Measurements from ENCODE around the gene RSRC1.
"Not testable (repeated sequence)": the region's sequence is repeated elsewhere in the genome, so short reads cannot be mapped to it uniquely, and the experiment has no call there.

RSRC1 gene

GRCh38 chr3:158333736-158334135, 223.8 kb downstream of the RSRC1 start:
- no peak overlapping the region for H4K8ac ChIP-seq (ENCODE audit: low read length)
- H2BK120ac ChIP-seq (ENCODE audit: low read depth, low read length), result no peak overlapping the region
- DNase-seq, result no peak
- no peak overlapping the region for H4K91ac ChIP-seq (ENCODE audit: low read length)
- H3K4me1 ChIP-seq (ENCODE audit: control insufficient read depth, insufficient read depth, low read depth, low read length), result peaks cover 2% of the 10 kb centered on the region
- no peak overlapping the region for H3K9ac ChIP-seq (ENCODE audit: low read length)
- H3K4me2 ChIP-seq (ENCODE audit: low read length, poor library complexity, severe bottlenecking), result no peak overlapping the region
- H2BK12ac ChIP-seq (ENCODE audit: low read length in 2 of 2), result no peak overlapping the region
- H3K79me1 ChIP-seq (replicated peaks; ENCODE audit: low read length, poor library complexity, severe bottlenecking), result no peaks in the 10 kb centered on the region
- H2AK5ac ChIP-seq (ENCODE audit: low read length, severe bottlenecking), result no peak overlapping the region
- no peak overlapping the region for H2BK15ac ChIP-seq (ENCODE audit: low read depth, poor library complexity, severe bottlenecking)
- WGBS, result 89% methylated on average over 1 of the region's 1 CpG
- H3K9me3 ChIP-seq (ENCODE audit: control insufficient read depth, low read length), result no peaks in the 10 kb centered on the region
- no peak overlapping the region for H3K4ac ChIP-seq (ENCODE audit: low read depth in 1 of 2, low read length in 2 of 2)
- H3K27me3 ChIP-seq (ENCODE audit: control insufficient read depth in 1 of 2, insufficient read depth in 1 of 2, low read length in 2 of 2), result no peaks in the 10 kb centered on the region
- H2BK5ac ChIP-seq (ENCODE audit: low read depth, low read length, poor library complexity, severe bottlenecking), result no peak overlapping the region
- H3K4me3 ChIP-seq (ENCODE audit: insufficient read depth in 1 of 2, low read depth in 1 of 2, low read length in 2 of 2), result no peak overlapping the region
- no peak overlapping the region for H3K27ac ChIP-seq (ENCODE audit: low read length, poor library complexity, severe bottlenecking)
- H3K36me3 ChIP-seq (ENCODE audit: control insufficient read depth in 1 of 2, insufficient read depth in 2 of 2, low read depth in 1 of 2, low read length in 2 of 2), result no peaks in the 10 kb centered on the region
- no peak overlapping the region for H2AFZ ChIP-seq (ENCODE audit: low read depth, low read length)
- H3K18ac ChIP-seq (ENCODE audit: low read depth in 1 of 2, low read length in 2 of 2), result no peak overlapping the region
- H3K23ac ChIP-seq (ENCODE audit: low read length in 2 of 2), result no peak overlapping the region
- no peak overlapping the region for H3K14ac ChIP-seq (ENCODE audit: low read length in 2 of 2)

DNA sequence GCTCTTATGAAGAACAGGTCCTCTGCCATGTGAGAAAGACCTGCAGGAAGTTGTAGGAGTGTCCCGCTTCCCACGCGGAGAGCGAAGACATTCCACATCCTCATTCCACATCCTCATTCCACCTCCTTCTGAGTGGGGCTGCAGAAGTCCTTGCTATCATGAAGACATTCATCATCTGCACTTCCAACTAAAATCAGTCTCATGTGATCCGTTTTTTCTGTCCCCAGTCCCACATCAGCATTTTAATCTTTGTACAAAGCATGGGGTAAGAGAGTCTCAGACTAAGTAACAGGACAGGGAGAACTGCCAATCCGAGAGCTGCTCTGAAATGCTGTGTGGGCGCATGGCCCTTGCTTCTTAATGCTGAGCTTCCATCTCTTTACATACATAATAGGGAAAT, 227.2 kb downstream of the RSRC1 start:
- DNase-seq, result no peak
- Histone ChIP-seq H3K14ac (ENCODE audit: low read length in 2 of 2) (no peak overlapping the region), H2BK5ac (ENCODE audit: low read depth, low read length, poor library complexity, severe bottlenecking) (no peak overlapping the region), H4K91ac (ENCODE audit: low read length) (no peak overlapping the region), H3K27ac (ENCODE audit: low read length, poor library complexity, severe bottlenecking) (no peak overlapping the region), H3K18ac (ENCODE audit: low read depth in 1 of 2, low read length in 2 of 2) (no peak overlapping the region), H3K4me2 (ENCODE audit: low read length, poor library complexity, severe bottlenecking) (no peak overlapping the region), H2AFZ (ENCODE audit: low read depth, low read length) (no peak overlapping the region), H3K9ac (ENCODE audit: low read length) (no peak overlapping the region), H3K36me3 (ENCODE audit: control insufficient read depth in 1 of 2, insufficient read depth in 2 of 2, low read depth in 1 of 2, low read length in 2 of 2) (no peaks in the 10 kb centered on the region), H3K9me3 (ENCODE audit: control insufficient read depth, low read length) (no peaks in the 10 kb centered on the region), H2BK15ac (ENCODE audit: low read depth, poor library complexity, severe bottlenecking) (no peak overlapping the region), H2BK12ac (ENCODE audit: low read length in 2 of 2) (no peak overlapping the region), H3K4me3 (ENCODE audit: insufficient read depth in 1 of 2, low read depth in 1 of 2, low read length in 2 of 2) (no peak overlapping the region), H2BK120ac (ENCODE audit: low read depth, low read length) (no peak overlapping the region), H3K23ac (ENCODE audit: low read length in 2 of 2) (no peak overlapping the region), H3K4ac (ENCODE audit: low read depth in 1 of 2, low read length in 2 of 2) (no peak overlapping the region), H3K4me1 (ENCODE audit: control insufficient read depth, insufficient read depth, low read depth, low read length) (no peaks in the 10 kb centered on the region), H4K8ac (ENCODE audit: low read length) (no peak overlapping the region), H3K27me3 (ENCODE audit: control insufficient read depth in 1 of 2, insufficient read depth in 1 of 2, low read length in 2 of 2) (no peaks in the 10 kb centered on the region), H3K79me1 (replicated peaks; ENCODE audit: low read length, poor library complexity, severe bottlenecking) (peaks cover 3% of the 10 kb centered on the region), H2AK5ac (ENCODE audit: low read length, severe bottlenecking) (no peak overlapping the region)
- WGBS, result 92% methylated on average over 7 of the region's 7 CpGs

DNA sequence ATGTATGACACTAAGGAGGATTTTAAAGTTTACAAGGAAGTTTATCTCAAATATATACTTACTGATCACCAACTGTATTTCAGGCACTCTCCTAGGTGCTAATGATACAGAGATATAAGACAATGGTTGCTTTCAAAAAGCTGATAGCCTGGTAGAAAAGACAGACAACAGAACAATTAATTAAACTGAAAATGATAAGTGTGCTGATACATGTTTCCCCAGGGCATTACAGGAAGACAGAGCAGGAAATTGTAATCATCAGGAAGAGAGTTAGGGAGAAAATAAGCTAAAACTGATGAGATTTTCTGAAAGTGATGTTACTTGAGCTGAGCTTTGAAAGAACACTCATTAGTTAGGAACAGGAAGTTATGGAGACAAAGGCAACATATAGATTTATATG, 229.7 kb downstream of the RSRC1 start:
- no peak overlapping the region for H4K91ac ChIP-seq (ENCODE audit: low read length)
- H2BK5ac ChIP-seq (ENCODE audit: low read depth, low read length, poor library complexity, severe bottlenecking), result no peak overlapping the region
- peaks cover 5% of the 10 kb centered on the region for H3K79me1 ChIP-seq (replicated peaks; ENCODE audit: low read length, poor library complexity, severe bottlenecking)
- H3K23ac ChIP-seq (ENCODE audit: low read length in 2 of 2), result no peak overlapping the region
- H3K14ac ChIP-seq (ENCODE audit: low read length in 2 of 2), result no peak overlapping the region
- no peak overlapping the region for H3K27ac ChIP-seq (ENCODE audit: low read length, poor library complexity, severe bottlenecking)
- no peak overlapping the region for H3K9ac ChIP-seq (ENCODE audit: low read length)
- H3K4ac ChIP-seq (ENCODE audit: low read depth in 1 of 2, low read length in 2 of 2), result no peak overlapping the region
- no peak overlapping the region for H3K18ac ChIP-seq (ENCODE audit: low read depth in 1 of 2, low read length in 2 of 2)
- no peaks in the 10 kb centered on the region for H3K36me3 ChIP-seq (ENCODE audit: control insufficient read depth in 1 of 2, insufficient read depth in 2 of 2, low read depth in 1 of 2, low read length in 2 of 2)
- DNase-seq, result no peak
- no peaks in the 10 kb centered on the region for H3K4me1 ChIP-seq (ENCODE audit: control insufficient read depth, insufficient read depth, low read depth, low read length)
- no peaks in the 10 kb centered on the region for H3K27me3 ChIP-seq (ENCODE audit: control insufficient read depth in 1 of 2, insufficient read depth in 1 of 2, low read length in 2 of 2)
- no peaks in the 10 kb centered on the region for H3K9me3 ChIP-seq (ENCODE audit: control insufficient read depth, low read length)
- no peak overlapping the region for H3K4me2 ChIP-seq (ENCODE audit: low read length, poor library complexity, severe bottlenecking)
- no peak overlapping the region for H2AK5ac ChIP-seq (ENCODE audit: low read length, severe bottlenecking)
- no peak overlapping the region for H3K4me3 ChIP-seq (ENCODE audit: insufficient read depth in 1 of 2, low read depth in 1 of 2, low read length in 2 of 2)
- H2AFZ ChIP-seq (ENCODE audit: low read depth, low read length), result no peak overlapping the region
- no peak overlapping the region for H2BK120ac ChIP-seq (ENCODE audit: low read depth, low read length)
- H4K8ac ChIP-seq (ENCODE audit: low read length), result no peak overlapping the region
- no peak overlapping the region for H2BK12ac ChIP-seq (ENCODE audit: low read length in 2 of 2)
- H2BK15ac ChIP-seq (ENCODE audit: low read depth, poor library complexity, severe bottlenecking), result no peak overlapping the region

DNA sequence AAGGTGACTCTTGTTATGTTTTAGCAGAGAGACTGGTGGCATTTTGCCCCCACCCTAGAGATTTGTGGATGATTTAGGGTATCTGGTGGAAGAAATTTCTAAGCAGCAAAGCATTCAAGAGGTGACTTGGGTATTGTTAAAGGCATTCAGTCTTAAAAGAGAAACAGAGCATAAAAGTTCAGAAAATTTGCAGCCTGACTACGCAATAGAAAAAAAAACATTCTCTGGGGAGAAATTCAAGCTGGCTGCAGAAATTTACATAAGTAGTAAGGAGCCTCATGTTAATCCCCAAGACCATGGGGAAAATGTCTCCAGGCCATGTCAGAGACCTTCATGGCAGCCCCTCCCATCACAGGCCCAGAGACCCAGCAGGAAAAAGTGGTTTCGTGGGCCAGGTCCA, 231.1 kb downstream of the RSRC1 start:
- not testable (repeated sequence) for H3K18ac ChIP-seq (ENCODE audit: low read depth in 1 of 2, low read length in 2 of 2); H3K9ac ChIP-seq (ENCODE audit: low read length); H3K4me2 ChIP-seq (ENCODE audit: low read length, poor library complexity, severe bottlenecking); H3K4ac ChIP-seq (ENCODE audit: low read depth in 1 of 2, low read length in 2 of 2); H3K36me3 ChIP-seq (ENCODE audit: control insufficient read depth in 1 of 2, insufficient read depth in 2 of 2, low read depth in 1 of 2, low read length in 2 of 2); H2BK15ac ChIP-seq (ENCODE audit: low read depth, poor library complexity, severe bottlenecking); DNase-seq; H2BK120ac ChIP-seq (ENCODE audit: low read depth, low read length); H3K14ac ChIP-seq (ENCODE audit: low read length in 2 of 2); H3K27ac ChIP-seq (ENCODE audit: low read length, poor library complexity, severe bottlenecking); H4K91ac ChIP-seq (ENCODE audit: low read length); H3K4me1 ChIP-seq (ENCODE audit: control insufficient read depth, insufficient read depth, low read depth, low read length); H2AFZ ChIP-seq (ENCODE audit: low read depth, low read length); H3K79me1 ChIP-seq (replicated peaks; ENCODE audit: low read length, poor library complexity, severe bottlenecking); H3K27me3 ChIP-seq (ENCODE audit: control insufficient read depth in 1 of 2, insufficient read depth in 1 of 2, low read length in 2 of 2); H2BK5ac ChIP-seq (ENCODE audit: low read depth, low read length, poor library complexity, severe bottlenecking); H2AK5ac ChIP-seq (ENCODE audit: low read length, severe bottlenecking); H2BK12ac ChIP-seq (ENCODE audit: low read length in 2 of 2); H4K8ac ChIP-seq (ENCODE audit: low read length); H3K9me3 ChIP-seq (ENCODE audit: control insufficient read depth, low read length); H3K23ac ChIP-seq (ENCODE audit: low read length in 2 of 2); H3K4me3 ChIP-seq (ENCODE audit: insufficient read depth in 1 of 2, low read depth in 1 of 2, low read length in 2 of 2)
- 98% methylated on average over 2 of the region's 2 CpGs for WGBS

Data from mesenchymal stem cell (in vitro differentiated cells and primary cell).